Measurements from ENCODE around the gene SF3B4.
"Not testable (repeated sequence)": the region's sequence is repeated elsewhere in the genome, so short reads cannot be mapped to it uniquely, and the experiment has no call there.

Gene SF3B4, protein sequence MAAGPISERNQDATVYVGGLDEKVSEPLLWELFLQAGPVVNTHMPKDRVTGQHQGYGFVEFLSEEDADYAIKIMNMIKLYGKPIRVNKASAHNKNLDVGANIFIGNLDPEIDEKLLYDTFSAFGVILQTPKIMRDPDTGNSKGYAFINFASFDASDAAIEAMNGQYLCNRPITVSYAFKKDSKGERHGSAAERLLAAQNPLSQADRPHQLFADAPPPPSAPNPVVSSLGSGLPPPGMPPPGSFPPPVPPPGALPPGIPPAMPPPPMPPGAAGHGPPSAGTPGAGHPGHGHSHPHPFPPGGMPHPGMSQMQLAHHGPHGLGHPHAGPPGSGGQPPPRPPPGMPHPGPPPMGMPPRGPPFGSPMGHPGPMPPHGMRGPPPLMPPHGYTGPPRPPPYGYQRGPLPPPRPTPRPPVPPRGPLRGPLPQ

DNA sequence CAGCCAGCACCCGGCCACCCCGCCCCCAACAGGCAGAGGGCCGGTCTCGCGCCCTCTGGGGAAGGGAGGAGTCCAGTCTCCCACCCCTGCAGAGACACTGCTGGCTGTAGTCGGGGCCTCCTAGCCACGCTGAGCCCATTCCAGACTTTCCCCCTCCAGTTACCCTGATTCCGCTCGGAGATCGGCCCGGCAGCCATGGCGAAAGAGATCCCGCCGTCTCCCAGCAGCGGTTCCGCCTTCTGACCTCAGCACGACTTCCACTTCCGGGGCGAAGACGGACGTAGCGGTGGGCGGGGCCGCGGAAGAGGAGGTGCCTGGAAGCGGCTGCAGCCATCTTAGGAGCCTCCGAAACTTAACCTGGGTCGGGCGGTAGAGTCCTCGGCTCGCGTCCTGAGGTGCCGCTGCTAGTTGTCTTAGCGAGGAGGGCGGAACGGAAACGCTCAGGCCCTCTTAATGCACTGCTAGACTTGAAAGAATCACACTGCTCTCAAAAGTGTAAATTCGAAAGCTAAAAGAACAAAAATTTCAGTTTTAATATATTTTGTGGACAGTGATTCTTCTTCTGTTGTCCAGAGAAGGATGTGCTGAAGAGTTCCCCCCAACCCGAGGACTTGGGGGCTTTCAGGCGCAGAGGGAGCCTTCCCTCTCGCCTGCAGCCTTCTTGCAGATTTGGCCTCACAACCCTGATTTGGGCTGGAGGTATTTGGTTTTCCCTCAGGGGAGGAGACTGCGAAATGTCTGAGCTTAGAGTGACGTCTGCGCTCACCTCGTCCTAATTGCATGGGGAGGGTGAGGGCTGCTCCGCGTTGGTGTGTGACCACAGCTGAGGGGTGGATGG, at the start of gene SF3B4:
TSS of gene SF3B4 (minus strand) at position 241 of the 838 bp plus-strand sequence. CDS start at position 197, 44 bp downstream.
- peak; percentile 89 to 94 for DNase-seq (ENCODE audit: low read depth in 2 of 2)

DNA sequence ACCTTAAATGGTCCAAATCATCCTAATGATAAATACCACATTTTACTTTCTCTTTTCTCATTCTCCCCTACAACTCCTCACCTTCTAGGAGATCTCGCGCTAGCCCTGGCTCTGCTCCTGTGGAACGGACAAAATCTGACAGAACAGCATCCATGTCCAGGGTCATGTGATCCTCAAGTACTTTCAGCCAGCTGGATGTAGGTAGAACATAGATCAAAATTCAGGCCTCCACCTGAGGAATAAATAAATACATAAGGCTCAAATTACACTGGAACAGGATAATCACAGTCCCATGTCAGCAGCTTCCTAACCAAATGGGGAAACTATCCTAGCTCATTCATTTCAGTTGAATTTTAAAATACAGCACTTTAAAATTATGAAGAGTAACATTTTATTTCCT, 49.7 kb upstream of the SF3B4 start:
- DNase-seq (ENCODE audit: low read depth in 2 of 2), result no peak

DNA sequence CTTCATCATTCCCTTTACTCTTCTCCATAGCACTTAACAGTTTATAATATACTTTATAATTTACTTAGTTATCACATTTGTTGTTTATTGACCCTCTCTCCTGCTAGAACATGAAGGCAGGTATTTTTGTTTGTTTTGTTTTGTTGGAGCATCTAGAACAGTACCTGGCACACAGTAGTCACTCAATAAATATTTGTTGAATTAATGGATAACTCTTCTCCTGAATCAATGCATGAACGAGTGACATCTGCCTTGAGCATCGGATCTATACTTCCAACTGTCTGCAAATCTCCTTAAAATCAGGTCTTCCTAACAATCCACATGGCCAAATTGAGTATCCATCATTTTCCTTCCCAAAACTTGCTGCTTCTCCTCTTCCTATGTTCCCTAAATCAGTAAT, 44.9 kb upstream of the SF3B4 start:
- DNase-seq (ENCODE audit: low read depth in 2 of 2), result no peak

DNA sequence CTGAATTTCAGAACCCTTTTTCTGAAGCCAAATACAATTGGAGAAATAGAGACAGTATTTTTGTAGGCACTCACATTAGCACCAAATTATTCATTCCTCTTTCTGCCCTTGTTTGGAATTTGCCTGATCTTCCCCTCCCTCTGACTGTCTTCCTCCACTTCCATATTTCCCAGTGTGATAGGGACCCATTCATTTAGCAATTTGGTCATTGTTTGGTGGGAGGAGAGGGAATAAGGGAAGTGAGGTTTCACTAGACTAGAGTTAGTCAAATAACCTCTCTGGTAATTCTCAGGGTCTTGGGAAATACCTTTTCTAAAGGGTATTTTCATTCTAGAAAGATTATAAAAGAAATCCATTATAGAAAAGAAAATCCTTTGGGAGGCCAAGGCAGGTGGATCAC, 40.0 kb upstream of the SF3B4 start:
- no peak for DNase-seq (ENCODE audit: low read depth in 2 of 2)

DNA sequence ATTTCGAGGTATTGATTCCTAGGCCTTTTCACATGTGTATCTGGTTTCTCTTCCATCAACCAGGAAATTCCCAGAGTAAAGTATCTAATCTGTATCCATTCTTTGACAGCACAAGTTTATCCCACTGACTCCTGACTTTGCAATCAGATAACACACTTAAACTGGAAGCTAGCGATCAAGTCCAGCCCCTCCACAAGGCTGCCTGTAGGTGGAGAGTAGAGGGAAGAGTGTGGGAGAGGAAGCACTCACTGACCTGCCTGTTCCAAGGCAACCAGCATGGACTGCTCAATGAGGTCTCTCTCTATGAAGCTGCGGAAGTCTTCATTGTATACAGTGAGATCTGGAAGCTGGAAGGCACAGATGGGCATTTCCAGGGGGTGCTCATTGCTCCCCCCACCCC, 39.4 kb upstream of the SF3B4 start:
- no peak for DNase-seq (ENCODE audit: low read depth in 2 of 2)

DNA sequence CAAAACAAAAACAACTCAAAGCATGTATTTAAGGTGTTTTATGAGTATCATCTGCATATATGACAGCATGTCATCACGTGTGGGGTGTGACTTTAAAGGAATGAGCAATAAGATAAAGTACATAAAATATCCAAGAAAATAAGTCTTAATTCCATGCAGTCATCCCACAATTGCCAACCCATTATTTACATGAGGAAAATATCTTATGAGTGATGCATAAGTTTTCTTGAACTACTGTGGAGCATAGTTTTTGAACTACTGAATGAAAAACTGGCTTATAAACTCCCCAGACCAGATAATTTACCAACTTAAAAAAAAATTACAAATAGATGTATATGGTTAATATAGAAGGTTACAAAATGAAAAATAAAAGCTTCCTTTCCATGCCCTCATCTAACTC, 38.8 kb upstream of the SF3B4 start:
- DNase-seq (ENCODE audit: low read depth in 2 of 2), result no peak

DNA sequence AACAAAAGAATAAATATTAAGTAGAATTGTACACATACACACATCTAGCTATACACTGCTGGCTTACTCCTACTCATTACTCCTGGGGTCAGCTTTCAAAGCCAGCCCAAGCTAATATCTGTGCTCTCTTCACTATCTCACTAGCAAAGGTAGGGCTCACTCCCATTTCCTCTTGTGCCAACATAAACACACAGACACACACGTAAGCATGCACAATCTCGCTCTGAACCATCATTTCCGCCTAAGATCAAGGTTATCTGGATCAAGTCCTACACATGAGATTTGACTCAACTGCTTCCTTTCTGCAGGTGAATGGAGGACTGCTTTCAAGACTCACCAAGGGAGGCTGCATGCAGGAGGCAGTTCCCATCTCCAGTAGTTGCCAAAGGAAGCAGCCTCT, 37.8 kb upstream of the SF3B4 start:
- DNase-seq (ENCODE audit: low read depth in 2 of 2), result no peak

DNA sequence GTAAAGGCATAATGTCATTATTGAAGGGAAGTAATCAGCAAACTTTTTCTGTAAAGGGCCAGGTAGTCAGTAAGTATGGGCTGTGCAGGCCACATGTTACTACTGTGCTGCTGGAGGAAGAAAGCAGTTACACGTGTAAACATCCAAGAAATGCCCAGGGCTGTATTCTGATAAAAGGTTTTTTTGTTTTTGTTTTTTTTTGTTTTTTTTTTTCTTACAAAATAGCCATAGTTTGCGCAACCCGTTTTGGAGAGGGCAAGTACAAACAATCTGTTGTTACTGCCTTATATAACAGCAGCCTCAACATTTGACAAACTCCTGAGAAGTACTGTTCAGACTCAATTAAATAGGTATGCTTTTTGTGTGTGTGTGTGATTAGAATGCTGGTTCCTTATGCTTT, 35.8 kb upstream of the SF3B4 start:
- DNase-seq (ENCODE audit: low read depth in 2 of 2), result no peak

DNA sequence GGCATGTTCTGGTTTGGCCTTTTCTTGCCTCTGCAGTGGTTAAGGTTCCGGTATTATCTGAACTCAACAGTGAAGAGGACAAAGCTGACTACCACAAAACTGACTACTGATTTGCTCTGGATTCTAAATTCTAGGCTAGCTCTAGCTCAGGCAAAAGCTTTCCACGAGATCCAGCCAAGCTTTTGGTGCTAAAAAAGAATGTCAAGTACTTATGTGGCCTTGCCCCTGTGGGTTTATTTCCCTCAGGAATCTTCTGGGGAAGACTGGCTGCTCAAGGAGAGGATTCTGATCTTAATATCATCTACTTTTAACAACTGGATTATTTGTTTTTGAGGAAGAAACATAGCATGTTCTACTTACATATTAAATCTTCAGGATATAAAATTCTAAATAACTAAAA, 35.1 kb upstream of the SF3B4 start:
- no peak for DNase-seq (ENCODE audit: low read depth in 2 of 2)

DNA sequence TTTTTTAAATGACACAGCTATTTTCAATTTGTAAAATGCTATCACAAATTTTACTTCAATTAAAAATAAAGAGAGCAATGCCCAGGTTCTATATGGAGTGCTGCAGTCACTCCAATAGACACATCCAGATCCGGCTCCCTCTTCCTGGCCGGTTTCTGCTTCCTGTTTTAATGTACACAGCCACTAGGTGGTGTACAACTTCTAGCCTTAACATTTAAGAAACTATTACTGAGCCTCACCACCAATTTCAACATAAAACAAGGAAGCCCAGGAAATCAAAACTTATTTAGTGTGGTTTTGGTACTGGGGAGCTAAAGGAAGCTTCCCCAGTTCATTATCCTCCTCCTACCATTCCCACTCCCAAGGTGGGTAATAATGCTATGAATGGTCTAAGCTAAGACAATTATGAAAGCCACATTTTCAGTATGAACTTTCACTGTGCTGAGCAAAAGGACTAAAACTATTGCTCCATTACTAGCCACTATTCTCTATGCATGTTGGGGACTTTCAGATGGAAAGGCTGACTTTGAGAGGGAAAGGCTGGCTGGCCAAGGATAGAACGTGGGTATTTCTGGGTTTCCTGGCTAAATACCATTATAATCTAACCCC, 34.5 kb upstream of the SF3B4 start:
- peak in 1 of 2 donors; percentile 16 for DNase-seq (ENCODE audit: low read depth in 2 of 2)

DNA sequence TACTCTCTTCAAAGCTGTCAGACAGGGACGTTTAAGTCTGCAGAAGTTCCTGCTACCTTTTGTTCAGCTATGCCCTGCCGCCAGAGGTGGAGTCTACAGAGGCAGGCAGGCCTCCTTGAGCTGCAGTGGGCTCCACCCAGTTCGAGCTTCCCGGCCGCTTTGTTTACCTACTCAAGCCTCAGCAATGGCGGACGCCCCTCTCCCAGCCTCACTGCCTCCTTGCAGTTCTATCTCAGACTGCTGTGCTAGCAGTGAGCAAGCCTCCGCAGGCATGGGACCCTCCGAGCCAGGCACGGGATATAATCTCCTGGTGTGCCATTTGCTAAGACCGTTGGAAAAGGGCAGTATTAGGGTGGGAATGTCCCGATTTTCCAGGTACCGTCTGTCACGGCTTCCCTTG, 29.9 kb upstream of the SF3B4 start:
- not testable (repeated sequence) for DNase-seq (ENCODE audit: low read depth in 2 of 2)

DNA sequence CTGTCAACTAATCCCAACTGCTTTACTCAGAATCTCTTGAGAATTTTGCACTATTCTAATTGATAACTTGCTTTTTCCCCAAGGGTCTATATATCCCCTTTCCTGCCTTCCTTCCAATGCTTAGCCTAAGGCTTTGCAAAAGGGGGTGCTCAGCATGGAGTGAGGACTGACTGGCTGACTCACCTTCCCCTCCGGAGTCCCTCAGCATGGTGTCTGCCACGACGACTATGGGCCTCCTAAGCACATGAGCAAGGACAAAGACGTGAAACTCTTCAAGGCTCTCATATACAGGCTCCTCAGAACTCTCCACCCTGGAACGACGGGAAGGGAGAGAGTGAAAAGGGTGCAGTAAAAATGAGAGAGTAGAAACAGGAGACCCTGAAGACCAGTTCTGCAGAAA, 22.3 kb upstream of the SF3B4 start:
- no peak for DNase-seq (ENCODE audit: low read depth in 2 of 2)

DNA sequence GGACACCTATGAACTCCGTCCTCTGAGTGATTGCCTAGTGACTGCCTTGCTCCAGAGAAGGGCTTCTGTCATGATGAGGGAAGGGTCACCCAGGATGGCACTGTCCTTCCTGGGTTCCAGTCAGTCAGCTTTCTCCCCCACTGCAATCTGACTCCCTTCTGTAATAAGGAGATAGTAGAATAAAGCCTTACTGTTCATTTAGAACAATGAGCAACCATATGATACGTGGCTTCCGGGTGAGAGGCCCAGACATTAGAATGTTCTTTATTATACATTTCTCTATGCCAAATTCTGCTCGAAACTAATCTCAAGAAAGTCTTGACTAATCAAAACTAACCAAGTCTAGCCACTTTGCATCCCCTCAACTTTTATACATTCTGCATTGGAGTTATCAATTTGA, 17.6 kb upstream of the SF3B4 start:
- no peak for DNase-seq (ENCODE audit: low read depth in 2 of 2)

DNA sequence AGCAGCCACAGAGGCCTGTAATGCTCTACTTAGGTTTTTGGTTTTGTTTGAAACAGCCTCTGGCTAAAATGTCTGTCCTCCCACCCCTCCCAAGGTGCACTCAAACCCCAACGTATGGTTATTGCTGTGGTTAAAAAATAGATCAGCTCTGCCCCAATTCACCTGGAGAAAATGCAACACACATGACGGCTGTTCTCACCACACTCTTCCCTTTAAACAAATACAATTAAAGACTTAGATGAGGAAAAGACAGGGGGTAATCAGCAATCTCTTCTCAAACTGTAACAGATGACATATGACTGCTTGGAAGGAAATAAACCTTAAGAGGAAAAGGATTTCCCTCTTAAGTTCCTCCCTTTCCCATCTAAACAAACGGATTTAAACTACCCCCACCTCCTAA, 15.3 kb upstream of the SF3B4 start:
- no peak for DNase-seq (ENCODE audit: low read depth in 2 of 2)

DNA sequence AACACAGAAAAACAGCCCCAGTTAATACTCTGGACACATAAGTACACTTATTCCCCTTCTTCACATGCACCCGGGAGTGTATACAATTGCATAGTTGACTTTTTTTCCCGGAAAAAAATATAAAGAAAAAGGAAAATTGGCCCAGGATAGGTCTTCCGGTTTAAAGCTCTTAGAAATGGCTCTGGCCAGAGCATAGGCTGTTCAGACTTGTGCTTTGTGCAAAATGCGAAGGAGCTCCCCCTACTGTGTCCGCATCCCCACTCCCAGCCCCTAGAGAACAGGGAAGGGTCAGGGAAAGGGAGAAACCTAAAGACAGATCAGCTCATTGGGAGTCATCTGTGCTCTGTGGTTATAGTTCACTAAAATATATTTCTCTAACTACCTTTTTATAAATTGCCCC, 14.6 kb upstream of the SF3B4 start:
- no peak for DNase-seq (ENCODE audit: low read depth in 2 of 2)

DNA sequence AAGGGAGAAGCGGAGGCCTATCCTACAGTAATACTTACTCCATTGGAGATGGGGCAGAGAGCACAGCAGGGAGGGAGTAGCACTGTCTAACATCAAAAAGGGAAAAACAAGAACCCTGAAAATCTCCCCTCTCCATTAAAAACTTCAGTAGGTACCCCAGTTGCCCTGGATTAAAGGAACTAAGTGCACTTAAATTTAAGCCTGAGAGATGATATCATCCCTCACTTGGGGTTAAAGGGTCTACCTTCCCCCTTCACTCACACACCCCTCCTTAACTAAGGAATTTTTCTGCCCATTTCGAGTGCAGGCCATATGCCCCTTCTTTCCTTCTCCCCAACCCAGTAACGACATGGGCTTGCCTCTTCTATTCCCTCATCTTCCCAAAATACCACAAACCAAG, 12.8 kb upstream of the SF3B4 start:
- no peak for DNase-seq (ENCODE audit: low read depth in 2 of 2)

DNA sequence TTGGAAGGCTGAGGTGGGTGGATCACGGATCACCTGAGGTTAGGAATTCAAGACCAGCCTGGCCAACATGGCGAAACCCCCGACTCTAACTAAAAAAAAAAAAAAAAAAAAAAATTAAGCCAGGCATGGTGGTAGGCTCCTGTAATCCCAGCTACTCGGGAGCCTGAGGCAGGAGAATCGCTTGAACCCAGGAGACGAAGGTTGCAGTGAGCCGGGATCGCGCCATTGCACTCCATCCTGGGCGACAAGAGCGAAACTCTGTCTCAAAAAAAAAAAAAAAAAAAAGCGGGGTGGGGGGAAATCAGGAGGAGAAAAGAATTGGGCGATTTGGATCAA, 11.0 kb upstream of the SF3B4 start:
- DNase-seq (ENCODE audit: low read depth in 2 of 2), result not testable (repeated sequence)

DNA sequence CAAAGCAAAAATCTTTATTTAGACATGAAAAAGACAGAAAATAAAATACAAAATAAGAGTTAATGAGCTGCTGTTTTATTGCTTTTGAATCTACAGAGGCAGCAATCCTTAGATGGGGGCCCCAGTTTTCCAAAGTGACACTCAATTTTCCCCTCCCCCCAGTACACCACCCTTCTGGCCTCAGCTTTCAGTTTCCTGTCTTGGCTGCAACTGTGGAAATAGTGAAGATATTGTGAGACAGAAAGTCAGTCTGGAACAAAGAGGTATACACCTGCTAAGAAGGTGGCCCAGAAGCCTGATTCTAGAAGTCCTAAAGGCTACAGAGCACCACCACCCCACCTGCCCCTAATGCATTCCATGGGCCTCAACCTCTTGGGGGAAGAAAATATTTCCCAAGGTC, 10.2 kb upstream of the SF3B4 start:
- no peak for DNase-seq (ENCODE audit: low read depth in 2 of 2)

DNA sequence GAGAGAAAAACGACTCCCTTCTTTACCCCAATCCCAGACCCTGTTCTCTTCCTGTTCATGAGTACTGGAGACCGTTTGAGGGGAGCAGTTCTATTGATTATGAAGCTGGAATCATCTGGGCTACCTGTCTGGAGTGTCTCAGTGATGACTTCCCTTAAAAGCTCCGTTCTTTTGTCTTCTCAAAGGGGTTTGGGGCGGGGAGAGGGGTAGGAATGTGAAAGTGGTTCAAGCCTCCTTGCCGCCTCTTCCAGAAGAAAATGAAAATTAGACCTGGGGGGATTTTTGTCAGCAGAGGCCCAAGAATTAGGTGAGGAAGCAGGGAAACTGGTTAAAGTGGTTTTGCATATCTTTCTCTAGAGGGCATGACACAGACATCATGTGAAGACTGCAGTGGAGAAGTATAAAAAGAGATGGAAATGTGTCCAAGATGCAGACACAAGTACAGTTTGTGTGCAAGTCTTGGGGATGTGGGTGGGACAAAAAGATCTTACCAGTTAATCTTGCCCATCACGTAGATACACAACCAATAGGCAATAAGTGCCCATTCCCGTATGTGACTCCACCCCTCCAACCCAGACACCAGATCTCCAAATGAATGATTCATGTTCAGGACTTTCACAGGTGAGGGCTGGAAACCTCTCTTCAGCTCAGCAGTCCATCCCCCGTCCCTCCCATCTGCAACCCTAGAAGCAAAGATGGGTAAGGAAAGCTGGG, 9.5 kb upstream of the SF3B4 start:
- DNase-seq (ENCODE audit: low read depth in 2 of 2), result no peak

DNA sequence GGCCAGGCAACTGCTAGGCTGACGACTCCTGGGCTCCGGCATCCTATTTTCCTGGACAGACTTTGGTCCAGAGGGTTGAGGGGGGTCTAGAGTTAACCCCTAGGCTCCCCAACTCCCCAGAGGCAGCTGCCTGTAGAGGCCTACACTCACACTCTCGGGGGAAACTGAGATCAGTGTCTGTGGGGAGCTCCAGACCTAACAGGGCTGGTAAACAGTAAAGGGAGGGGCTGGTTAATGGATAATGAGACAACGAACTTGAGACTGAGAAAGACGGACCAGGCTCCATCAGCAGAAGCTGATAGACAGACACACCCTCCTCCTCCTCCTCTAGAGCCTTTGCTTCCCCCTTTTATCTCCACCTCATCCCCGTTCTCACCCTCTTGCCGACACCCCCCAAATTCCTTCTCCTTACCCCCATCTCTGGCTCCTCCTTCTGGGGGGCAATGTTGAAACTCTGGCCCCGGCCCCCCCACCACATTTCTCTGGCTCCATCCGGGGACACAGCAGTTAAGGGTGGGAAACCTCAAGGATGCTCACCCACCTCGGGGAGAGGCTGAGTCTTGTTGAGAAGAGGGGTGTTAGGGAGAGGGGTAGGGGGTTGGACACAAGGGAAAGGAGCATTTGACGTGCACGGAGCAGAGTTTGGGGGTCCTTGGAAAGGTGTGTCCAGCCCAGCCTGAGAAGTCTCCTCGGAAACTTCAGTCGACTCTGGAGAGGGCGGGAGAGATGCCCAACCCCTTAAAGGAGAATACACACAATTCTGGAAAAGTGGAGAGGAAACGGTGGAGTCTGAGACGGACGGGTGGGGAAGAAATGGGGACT, 8.8 kb upstream of the SF3B4 start, which contains the start of gene MTMR11:
TSS of gene MTMR11 (minus strand) at position 710 of the 822 bp plus-strand sequence. CDS start at position 478, 232 bp downstream.
- no peak for DNase-seq (ENCODE audit: low read depth in 2 of 2)

DNA sequence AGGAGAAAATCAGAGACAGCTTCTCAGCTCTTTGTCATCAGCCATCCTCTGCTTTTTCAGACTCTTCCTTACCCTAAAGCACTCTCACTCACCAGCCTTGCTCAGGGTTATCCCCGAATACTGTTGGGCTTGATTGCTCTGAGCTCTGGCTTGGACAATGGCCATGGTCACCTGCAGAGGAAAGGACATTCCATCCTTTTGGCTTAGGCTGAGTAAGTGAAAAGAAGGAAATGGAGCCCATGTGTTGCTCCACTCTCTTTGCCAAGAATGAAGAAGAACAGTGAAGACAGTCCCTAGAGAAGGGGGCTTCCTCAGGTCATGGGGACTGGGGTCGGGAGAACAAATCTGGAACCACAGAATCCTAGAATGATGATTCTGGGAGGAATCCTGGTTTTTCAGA, 6.8 kb upstream of the SF3B4 start:
- no peak for DNase-seq (ENCODE audit: low read depth in 2 of 2)

Measured in stimulated activated CD8-positive, alpha-beta memory T cell treated with anti-CD3 and anti-CD28 coated beads, Interleukin-15, amount 100 ng/mL, for 4 hours (primary cell).